A549 (cell line): ENCODE measurements around the gene AOAH. TPM values are rescaled to one million over a fixed set of nuclear protein-coding genes. Genes with fewer than 3 reads are reported as not detected.

Experiments
- ATAC-seq, 2 experiments: fragments of 200-7000 bp in 1 of 2; fragments of >200 bp in 1 of 2; cut with Nextera tagmentation in 1 of 2; cut with Tn5 transposase in 1 of 2; 3 replicates each; pipeline versions ENCODE4 v1.8.0 to v1.9.1; 2018 to 2020; ENCODE audit warnings: mild to moderate bottlenecking in 1 of 2, moderate library complexity in 1 of 2
- CTCF ChIA-PET: fragments of 300-600 bp; sonication (Branson Sonifier 250); formaldehyde crosslinking; extraction: SDS; loops from one replicate; lab custom pipeline; 2021; ENCODE audit warnings: antibody characterized with exemption, inconsistent platforms; lab: Yijun Ruan, JAX
- POLR2A ChIA-PET: fragments of 350-600 bp; formaldehyde crosslinking; extraction: SDS; loops from one replicate; lab custom pipeline; 2021; ENCODE audit warnings: antibody characterized with exemption, inconsistent platforms; lab: Yijun Ruan, JAX
- DNase-seq, 2 experiments: peaks; one replicate each; pipeline versions ENCODE4 v3.0.0 to v3.0.0-alpha.2; 2011 to 2016; ENCODE audit warnings: low read depth in 1 of 2, low spot score in 1 of 2
- FAIRE-seq: peaks from 2 replicates; lab custom pipeline; 2011; peaks lifted over from hg19 to GRCh38; lab: Jason Lieb, UNC
- H3K27ac ChIP-seq, 2 experiments: fragments of >200 bp; sonication (Bioruptor Twin); formaldehyde crosslinking; 3 replicates each; pipeline ENCODE4 v1.5.1; 2016 to 2017
- H3K4me1 ChIP-seq: fragments of >200 bp; sonication (Bioruptor Twin); formaldehyde crosslinking; 3 replicates; pipeline ENCODE4 v1.6.1; 2016
- H3K4me2 ChIP-seq: fragments of >200 bp; sonication (Bioruptor Twin); formaldehyde crosslinking; 3 replicates; pipeline ENCODE4 v1.6.1; 2016
- H3K4me3 ChIP-seq: fragments of >200 bp; sonication (Bioruptor Twin); formaldehyde crosslinking; 3 replicates; pipeline ENCODE4 v1.5.1; 2016
- H3K9me3 ChIP-seq: fragments of >200 bp; sonication (Bioruptor Twin); formaldehyde crosslinking; 3 replicates; pipeline ENCODE4 v1.6.1; 2016
- BCL3 ChIP-seq: fragments of >200 bp; sonication (Bioruptor Twin); formaldehyde crosslinking; IDR thresholded peaks from 3 replicates; pipeline ENCODE4 v1.6.1; 2016
- CBX8 ChIP-seq: fragments of 200-600 bp; sonication (generic); IDR thresholded peaks from 2 replicates; pipeline ENCODE4 v1.6.1; 2016
- CHD4 ChIP-seq: fragments of 200-600 bp; sonication (generic); IDR thresholded peaks from 2 replicates; pipeline ENCODE4 v1.6.1; 2016; ENCODE audit warnings: antibody characterized with exemption, mild to moderate bottlenecking, borderline replicate concordance
- CTCF ChIP-seq: fragments of >200 bp; sonication (Bioruptor Twin); formaldehyde crosslinking; IDR thresholded peaks from 3 replicates; pipeline ENCODE4 v1.5.1; 2016
- E2F6 ChIP-seq: IDR thresholded peaks from 2 replicates; pipeline ENCODE4 v1.6.1; 2012; ENCODE audit warnings: low read depth, borderline replicate concordance
- EHF ChIP-seq: fragments of 250-450 bp; sonication (Bioruptor Pico); IDR thresholded peaks from 2 replicates; pipeline ENCODE4 v1.5.0; 2020; ENCODE audit warnings: mild to moderate bottlenecking
- EHMT2 ChIP-seq: fragments of 200-600 bp; sonication (generic); IDR thresholded peaks from 2 replicates; pipeline ENCODE4 v1.6.1; 2016; ENCODE audit warnings: antibody characterized with exemption, low read depth, mild to moderate bottlenecking, moderate library complexity
- ELK1 ChIP-seq: fragments of 150-350 bp; IDR thresholded peaks from 2 replicates; pipeline ENCODE4 v1.6.1; 2014; ENCODE audit warnings: low read depth, mild to moderate bottlenecking, low read length
- HDAC2 ChIP-seq: fragments of 200-600 bp; sonication (generic); IDR thresholded peaks from 2 replicates; pipeline ENCODE4 v1.6.1; 2016
- HOXA7 ChIP-seq: fragments of 250-450 bp; sonication (Bioruptor Pico); IDR thresholded peaks from 2 replicates; pipeline ENCODE4 v1.5.0; 2020; ENCODE audit warnings: mild to moderate bottlenecking, moderate library complexity
- JUN ChIP-seq, 2 experiments: fragments of >200 bp; sonication (Bioruptor Twin); formaldehyde crosslinking; IDR thresholded peaks; 2 replicates in 1 of 2; 3 replicates in 1 of 2; pipeline ENCODE4 v1.6.1; 2016 to 2017
- JUNB ChIP-seq: fragments of >200 bp; sonication (Bioruptor Twin); formaldehyde crosslinking; IDR thresholded peaks from 2 replicates; pipeline ENCODE4 v1.6.1; 2016
- MAFK ChIP-seq: fragments of 450-650 bp; IDR thresholded peaks from 2 replicates; pipeline ENCODE4 v1.6.1; 2014; ENCODE audit not compliant: partially characterized antibody
- MAX ChIP-seq: IDR thresholded peaks from 2 replicates; pipeline ENCODE4 v1.6.1; 2012
- NR3C1 ChIP-seq: fragments of >200 bp; sonication (Bioruptor Twin); formaldehyde crosslinking; IDR thresholded peaks from 3 replicates; pipeline ENCODE4 v1.6.1; 2017
- POLR2A ChIP-seq: IDR thresholded peaks from 2 replicates; pipeline ENCODE4 v1.6.1; 2012; ENCODE audit warnings: mild to moderate bottlenecking, low read length
- POLR2AphosphoS2 ChIP-seq: conservative IDR thresholded peaks from 2 replicates; pipeline ENCODE4 v1.6.1; 2012; ENCODE audit warnings: low read length, improper control_type of control experiment, inconsistent platforms
- REST ChIP-seq: fragments of 200-600 bp; sonication (generic); IDR thresholded peaks from 2 replicates; pipeline ENCODE4 v1.6.1; 2016; ENCODE audit warnings: antibody characterized with exemption, mild to moderate bottlenecking, moderate library complexity
- RFX5 ChIP-seq: fragments of 450-650 bp; IDR thresholded peaks from 2 replicates; pipeline ENCODE4 v1.7.1; 2014; ENCODE audit warnings: antibody characterized with exemption, mild to moderate bottlenecking, moderate library complexity
- USF2 ChIP-seq: fragments of 450-650 bp; IDR thresholded peaks from 2 replicates; pipeline ENCODE4 v1.6.1; 2014; ENCODE audit warnings: antibody characterized with exemption
- ZC3H11A ChIP-seq: fragments of 450-650 bp; IDR thresholded peaks from 2 replicates; pipeline ENCODE4 v1.6.1; 2014; ENCODE audit warnings: antibody characterized with exemption, mild to moderate bottlenecking
- WGBS: methylation state at CpG from one replicate; pipeline ENCODE4 v1.1.6; 2017; ENCODE audit errors: missing lambda C conversion rate; 5-methylcytosine and 5-hydroxymethylcytosine counted together
- polyA plus RNA-seq, 4 experiments: library from polyadenylated mRNA; depleted of rRNA in 3 of 4; stranded (reverse); fragments of >200 nt; fragmentation: RNase III in 1 of 4; extraction: RNeasy Plus Mini Kit Qiagen cat#74134 plus additional on column Dnase treatment in 1 of 4; gene quantifications; 2 replicates in 3 of 4; 3 replicates in 1 of 4; pipeline ENCODE4 v1.2.3, GENCODE V29; 2011 to 2017

Gene AOAH
- polyA plus RNA-seq, 2 of the 4 experiments (the other 2 are of a cell fraction), result 0.09 TPM; not detected in 1

GRCh38 chr7:36620166-36620708 is 104.1 kb downstream of the AOAH start:
- no peak for DNase-seq
- ChIA-PET CTCF (interaction anchor here (1.0 kb wide), 1 partner anchor 51 kb away, joined by 3 read pairs; no protein-coding TSS in a partner anchor), POLR2A (no interaction called here)
- Histone ChIP-seq H3K4me2 (no peak overlapping the region), H3K9me3 (no peaks in the 10 kb centered on the region), H3K27ac (no peak overlapping the region), H3K4me1 (no peaks in the 10 kb centered on the region), H3K4me3 (no peak overlapping the region)
- WGBS, result 14% methylated on average over 4 of the region's 4 CpGs
- TF ChIP-seq HOXA7 (CRISPR knock-in tag) (no peak), NR3C1 (no peak), MAFK (no peak), POLR2AphosphoS2 (no peak), RFX5 (no peak), ELK1 (no peak), JUNB (no peak), ZC3H11A (no peak), CHD4 (no peak), POLR2A (no peak), CTCF (no peak), EHMT2 (no peak), JUN (IDR thresholded peaks at IDR 0.05) (no peak), E2F6 (no peak), USF2 (no peak), MAX (no peak), BCL3 (no peak)
- ATAC-seq, result no peak
- no peak for FAIRE-seq

GRCh38 chr7:36617408-36617807 is 106.9 kb downstream of the AOAH start:
- no peak overlapping the region for H3K4me2 ChIP-seq
- H3K4me1 ChIP-seq, result no peaks in the 10 kb centered on the region
- no peak overlapping the region for H3K27ac ChIP-seq
- ChIA-PET POLR2A (no interaction called here), CTCF (no interaction called here)
- FAIRE-seq (no peak), DNase-seq (no peak), ATAC-seq (no peak)
- H3K4me3 ChIP-seq, result no peak overlapping the region
- TF ChIP-seq CBX8 (no peak), HDAC2 (no peak), E2F6 (no peak), HOXA7 (CRISPR knock-in tag) (no peak), JUN (IDR thresholded peaks at IDR 0.05) (no peak), NR3C1 (no peak), EHF (CRISPR knock-in tag) (no peak), REST (no peak)
- no peaks in the 10 kb centered on the region for H3K9me3 ChIP-seq
- 83% methylated on average over 1 of the region's 1 CpG for WGBS
